ENCODE results near the gene SMIM17. TPM values are rescaled to one million over a fixed set of nuclear protein-coding genes. Genes with fewer than 3 reads are reported as not detected.

The SMIM17 gene
- total RNA-seq: not detected

DNA sequence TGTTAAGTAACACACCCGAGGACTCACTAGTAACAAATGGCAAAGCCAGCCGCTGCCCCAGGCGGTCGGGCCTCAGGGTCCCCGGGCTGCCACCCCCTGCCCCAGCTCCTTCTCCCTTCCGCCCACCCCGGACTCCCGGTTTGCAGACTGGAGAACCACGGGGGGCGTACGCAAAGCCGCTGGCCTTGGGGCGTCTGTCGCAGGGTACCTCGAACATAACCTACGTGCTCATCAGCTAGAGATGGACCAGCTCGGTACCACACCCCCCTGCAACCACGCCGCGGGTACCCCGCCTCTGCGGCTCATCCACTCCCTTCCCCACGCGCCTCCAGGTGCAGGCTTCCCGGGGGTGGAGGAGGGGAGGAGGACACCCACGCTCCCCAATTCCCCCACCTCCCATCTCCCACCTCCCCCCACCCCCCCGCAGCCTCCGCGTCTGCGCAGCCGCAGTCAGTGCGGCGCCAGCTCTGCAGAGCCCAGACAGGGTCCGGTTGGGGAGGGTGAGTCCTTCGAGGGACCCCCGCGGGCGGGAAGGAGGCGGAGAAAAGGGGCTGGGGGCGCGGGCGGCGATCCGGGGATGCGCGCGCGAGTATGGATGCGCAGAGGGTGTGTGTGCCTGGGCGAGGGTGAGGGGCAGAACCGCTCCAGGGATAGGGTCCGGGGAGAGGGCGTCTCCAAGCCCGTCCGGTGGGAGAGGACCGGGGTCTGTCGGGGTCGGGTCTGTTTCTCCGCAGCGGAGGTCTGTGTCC is at the start of gene SMIM17:
Gene SMIM17 (plus strand): TSS at position 449 of the 749 bp plus-strand sequence. CDS start 2,509 bp downstream, outside the sequence.
- no peak for DNase-seq (ENCODE audit: low spot score)
- peaks cover 3% of the 10 kb centered on the region in 2 donors for H3K9me3 ChIP-seq
- no peak within 1 kb of the TSS for H3K4me3 ChIP-seq
- H3K27me3 ChIP-seq: peaks cover 0 to 10% of the 10 kb centered on the region in 2 donors
- TF ChIP-seq, protein P1, sequence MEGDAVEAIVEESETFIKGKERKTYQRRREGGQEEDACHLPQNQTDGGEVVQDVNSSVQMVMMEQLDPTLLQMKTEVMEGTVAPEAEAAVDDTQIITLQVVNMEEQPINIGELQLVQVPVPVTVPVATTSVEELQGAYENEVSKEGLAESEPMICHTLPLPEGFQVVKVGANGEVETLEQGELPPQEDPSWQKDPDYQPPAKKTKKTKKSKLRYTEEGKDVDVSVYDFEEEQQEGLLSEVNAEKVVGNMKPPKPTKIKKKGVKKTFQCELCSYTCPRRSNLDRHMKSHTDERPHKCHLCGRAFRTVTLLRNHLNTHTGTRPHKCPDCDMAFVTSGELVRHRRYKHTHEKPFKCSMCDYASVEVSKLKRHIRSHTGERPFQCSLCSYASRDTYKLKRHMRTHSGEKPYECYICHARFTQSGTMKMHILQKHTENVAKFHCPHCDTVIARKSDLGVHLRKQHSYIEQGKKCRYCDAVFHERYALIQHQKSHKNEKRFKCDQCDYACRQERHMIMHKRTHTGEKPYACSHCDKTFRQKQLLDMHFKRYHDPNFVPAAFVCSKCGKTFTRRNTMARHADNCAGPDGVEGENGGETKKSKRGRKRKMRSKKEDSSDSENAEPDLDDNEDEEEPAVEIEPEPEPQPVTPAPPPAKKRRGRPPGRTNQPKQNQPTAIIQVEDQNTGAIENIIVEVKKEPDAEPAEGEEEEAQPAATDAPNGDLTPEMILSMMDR (IDR thresholded peaks at IDR 0.05): no peak
- H3K36me3 ChIP-seq: no peaks in the 10 kb centered on the region
- H3K27ac ChIP-seq: no peak within 1 kb of the TSS
- H3K4me1 ChIP-seq: no peaks in the 10 kb centered on the region

DNA sequence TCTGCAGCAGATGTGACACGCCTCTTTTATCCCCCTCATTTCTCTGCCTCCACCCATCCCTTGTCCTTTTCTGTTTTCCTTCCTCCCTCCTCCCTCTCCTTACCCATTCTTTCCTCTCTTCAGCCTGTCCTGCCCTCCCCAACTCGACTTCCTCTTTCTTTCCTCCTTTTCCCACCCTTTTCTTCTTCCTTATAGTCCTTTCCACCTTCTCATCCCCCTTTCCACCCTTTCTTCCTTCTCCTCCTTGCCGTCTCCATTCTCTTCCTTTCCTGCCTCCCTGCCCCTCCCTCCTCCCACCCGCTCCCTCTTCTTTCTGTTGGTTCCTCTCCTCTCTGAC is 48.5 kb upstream of the SMIM17 start:
- Histone ChIP-seq H3K4me3 (peak overlapping the region; percentile 85 to 97), H3K27me3 (no peaks in the 10 kb centered on the region), H3K27ac (no peak overlapping the region), H3K9me3 (no peaks in the 10 kb centered on the region), H3K4me1 (peaks cover 0 to 19% of the 10 kb centered on the region in 2 donors), H3K36me3 (no peaks in the 10 kb centered on the region)
- DNase-seq (ENCODE audit: low spot score): no peak
- TF ChIP-seq, protein P1 (IDR thresholded peaks at IDR 0.05): no peak

DNA sequence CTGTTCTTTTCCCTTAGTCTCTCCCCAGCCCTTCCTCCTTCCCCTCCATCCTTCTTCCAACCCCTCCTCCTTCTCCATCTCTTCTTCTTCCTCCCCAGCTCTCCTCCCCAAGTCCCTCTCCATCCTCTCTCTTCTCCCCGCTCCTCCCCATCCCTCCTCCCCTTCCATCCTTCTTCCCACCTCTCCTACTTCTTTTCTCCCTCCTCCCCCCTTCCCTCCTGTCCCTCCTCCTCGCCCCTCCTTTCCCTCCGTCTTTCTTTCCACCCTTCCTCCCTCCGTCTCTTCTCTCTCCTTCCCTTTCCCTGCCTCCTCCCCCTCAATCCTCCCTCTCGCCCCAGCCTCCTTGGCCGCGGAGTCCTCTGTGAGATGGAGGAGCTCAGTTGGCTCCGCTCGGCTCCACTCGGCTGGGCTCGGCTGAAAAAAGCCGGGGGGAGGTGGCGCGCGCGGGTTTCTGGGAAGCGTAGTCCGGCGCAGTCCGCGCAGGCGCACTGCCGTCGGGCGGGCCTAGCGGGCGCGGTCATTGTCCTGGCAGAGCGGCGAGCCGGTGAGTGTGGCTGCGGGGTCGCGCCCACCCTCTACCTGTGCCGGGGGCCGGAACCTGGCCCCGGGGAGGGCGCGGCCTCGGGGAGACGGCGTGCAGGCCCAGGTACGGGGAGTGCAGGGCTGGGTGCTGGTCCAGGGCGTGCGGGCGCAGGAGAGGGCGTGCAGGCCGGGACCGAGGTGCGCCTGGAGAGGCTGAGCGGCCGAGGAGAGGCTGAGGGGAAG is 48.0 kb upstream of the SMIM17 start, which contains the start of gene ZNF71:
Gene ZNF71 (plus strand): TSS at position 520 of the 765 bp plus-strand sequence. CDS start 6,257 bp downstream, outside the sequence.
- no peaks in the 10 kb centered on the region for H3K36me3 ChIP-seq
- H3K9me3 ChIP-seq: no peaks in the 10 kb centered on the region
- peak; percentile 88 for DNase-seq (ENCODE audit: low spot score)
- TF ChIP-seq, protein P1 (IDR thresholded peaks at IDR 0.05): peak in 1 of 2 donors; percentile 15
- peaks cover 0 to 19% of the 10 kb centered on the region in 2 donors for H3K4me1 ChIP-seq
- H3K4me3 ChIP-seq: peak within 1 kb of the TSS; percentile 85 to 97
- H3K27ac ChIP-seq: peak within 1 kb of the TSS; percentile 61 to 86
- H3K27me3 ChIP-seq: no peaks in the 10 kb centered on the region

DNA sequence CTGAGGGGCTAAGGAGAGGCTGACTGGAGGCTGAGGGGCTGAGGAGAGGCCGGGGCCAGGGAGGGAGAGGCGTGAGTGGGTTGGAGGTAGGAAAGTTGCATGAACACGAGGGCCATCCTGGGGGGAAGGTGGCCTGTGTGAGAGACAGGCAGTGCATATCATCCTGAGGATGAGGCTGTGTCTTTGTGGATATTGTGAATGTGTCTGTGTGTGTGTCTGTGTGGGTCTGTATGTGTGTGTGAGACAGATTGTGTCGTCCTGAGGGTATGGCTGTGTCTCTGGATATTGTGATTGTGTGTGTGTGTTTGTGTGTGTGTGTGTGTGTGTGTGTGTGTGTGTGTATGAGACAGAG is 47.4 kb upstream of the SMIM17 start:
- H3K36me3 ChIP-seq: no peaks in the 10 kb centered on the region
- no peaks in the 10 kb centered on the region for H3K9me3 ChIP-seq
- no peaks in the 10 kb centered on the region for H3K27me3 ChIP-seq
- peak overlapping the region; percentile 85 to 97 for H3K4me3 ChIP-seq
- peak overlapping the region; percentile 61 to 86 for H3K27ac ChIP-seq
- no peak for DNase-seq (ENCODE audit: low spot score)
- TF ChIP-seq, protein P1 (IDR thresholded peaks at IDR 0.05): no peak
- peaks cover 0 to 19% of the 10 kb centered on the region in 2 donors for H3K4me1 ChIP-seq

DNA sequence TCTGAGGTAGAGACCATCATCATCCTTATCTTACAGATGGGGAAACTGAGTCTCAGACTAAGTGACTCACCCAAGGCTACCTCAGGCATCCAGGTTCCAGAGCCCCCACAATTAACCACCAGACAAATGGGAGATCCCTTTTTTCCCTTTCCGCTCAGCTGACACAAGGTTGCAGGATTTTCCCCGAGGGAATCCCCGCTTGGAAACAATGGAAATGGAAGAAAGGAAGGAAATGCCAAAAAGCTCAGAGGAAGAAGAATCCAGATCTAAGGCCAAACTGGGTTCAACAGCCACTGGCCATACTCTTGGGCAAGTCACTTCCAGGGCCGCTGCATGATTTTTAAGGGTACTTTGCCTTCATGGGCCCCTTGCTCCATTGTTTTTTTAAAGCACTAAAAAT is 46.3 kb upstream of the SMIM17 start:
- H3K27ac ChIP-seq: peak overlapping the region; percentile 5 to 7
- H3K36me3 ChIP-seq: peaks cover 4% of the 10 kb centered on the region
- peaks cover 0 to 19% of the 10 kb centered on the region in 2 donors for H3K4me1 ChIP-seq
- TF ChIP-seq, protein P1 (IDR thresholded peaks at IDR 0.05): no peak
- H3K27me3 ChIP-seq: no peaks in the 10 kb centered on the region
- H3K9me3 ChIP-seq: no peaks in the 10 kb centered on the region
- no peak for DNase-seq (ENCODE audit: low spot score)
- H3K4me3 ChIP-seq: no peak overlapping the region

Data from right atrium auricular region (tissue), 2 donors.